ENCODE data around the gene KCTD13.

GRCh38 chr16:29903590-29903989 is 22.4 kb downstream of the KCTD13 start:
- TF ChIP-seq POLR2A (IDR thresholded peaks at IDR 0.05; ENCODE audit: low read depth, low read length), result no peak
- no peak for TF ChIP-seq NFIC (IDR thresholded peaks at IDR 0.05; ENCODE audit: low read depth, low read length)
- TF ChIP-seq SUZ12 (IDR thresholded peaks at IDR 0.05; ENCODE audit: unreplicated experiment), result no peak
- TF ChIP-seq ZNF217 (IDR thresholded peaks at IDR 0.05), result no peak

All from GM12878 (cell line).